Non-pigmented ciliary epithelial cell (primary cell): ENCODE data around the gene CRB1.

ENCODE experiments used
- DNase-seq: peaks from one replicate; pipeline ENCODE4 v3.0.0-alpha.2; 2010; ENCODE audit warnings: low read depth

The CRB1 gene

DNA sequence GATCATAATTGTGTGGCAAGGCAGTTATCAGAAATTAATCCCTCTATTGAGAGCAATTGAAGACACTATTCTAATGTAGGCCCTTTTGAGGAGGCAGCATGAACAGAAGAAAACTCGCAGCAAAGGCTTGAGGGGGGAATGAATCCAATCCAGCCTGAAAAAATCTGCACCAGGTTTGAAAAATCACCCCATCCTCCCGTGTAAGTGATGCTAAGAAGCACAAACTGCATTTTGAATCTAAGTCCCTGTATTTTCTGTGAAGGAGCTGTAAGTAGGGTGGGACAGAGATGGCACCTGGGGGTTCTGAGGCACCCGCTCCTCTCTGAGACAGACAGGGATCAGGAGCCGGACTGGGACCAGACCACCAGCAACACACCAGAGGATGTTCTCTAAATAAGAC, at the start of gene CRB1:
Gene CRB1 (plus strand): TSS at position 241 of the 400 bp plus-strand sequence. CDS start 161 bp downstream, outside the sequence.
- no peak for DNase-seq

DNA sequence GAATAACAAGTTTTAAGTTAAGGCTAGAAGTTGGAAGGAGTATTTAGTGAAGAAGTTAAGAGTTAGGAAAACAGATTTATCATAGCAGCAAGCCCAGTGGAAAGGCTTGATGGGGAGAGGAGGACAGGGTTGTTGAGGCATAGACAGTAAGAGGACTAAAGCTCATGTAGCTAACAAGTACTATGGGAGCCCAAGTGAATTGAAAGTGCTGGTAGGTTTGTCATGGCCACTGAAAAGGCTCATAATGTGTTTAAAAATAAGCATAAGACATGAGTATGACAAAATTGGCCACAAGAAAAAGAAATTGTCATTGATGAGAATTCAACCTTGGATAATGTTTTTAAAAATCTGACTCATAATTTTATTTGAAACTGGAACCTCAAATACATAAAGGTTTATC, 49.2 kb upstream of the CRB1 start:
- no peak for DNase-seq

DNA sequence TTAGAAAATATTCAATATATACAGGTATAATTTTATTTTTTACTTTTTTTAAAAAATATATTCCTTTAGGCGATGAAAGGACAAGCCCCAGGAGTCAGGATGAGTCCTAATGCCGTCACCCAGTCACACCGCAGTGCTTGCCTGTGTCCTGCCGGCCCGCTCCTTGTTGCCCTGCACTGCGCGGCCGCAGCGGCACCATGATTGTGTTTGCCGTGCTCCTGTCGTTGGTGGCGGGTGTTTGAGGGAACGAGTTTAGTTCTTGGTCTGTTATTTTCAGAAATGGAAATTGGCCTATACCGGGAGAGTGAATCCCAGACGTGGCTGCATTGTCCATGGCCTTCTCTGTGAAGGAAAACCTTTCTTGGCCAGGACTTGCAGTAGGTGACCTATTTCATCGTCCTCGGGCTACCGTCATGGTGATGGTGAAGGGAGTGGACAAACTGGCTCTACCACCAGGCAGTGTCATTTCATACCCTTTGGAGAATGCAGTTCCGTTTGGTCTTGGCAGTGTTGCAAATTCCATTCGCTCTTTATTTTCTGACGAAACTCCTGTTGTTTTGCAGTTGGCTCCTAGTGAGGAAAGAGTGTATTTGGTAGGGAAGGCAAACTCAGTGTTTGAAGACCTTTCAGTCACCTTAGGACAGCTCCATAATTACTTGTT, 45.9 kb upstream of the CRB1 start:
- DNase-seq, result no peak

DNA sequence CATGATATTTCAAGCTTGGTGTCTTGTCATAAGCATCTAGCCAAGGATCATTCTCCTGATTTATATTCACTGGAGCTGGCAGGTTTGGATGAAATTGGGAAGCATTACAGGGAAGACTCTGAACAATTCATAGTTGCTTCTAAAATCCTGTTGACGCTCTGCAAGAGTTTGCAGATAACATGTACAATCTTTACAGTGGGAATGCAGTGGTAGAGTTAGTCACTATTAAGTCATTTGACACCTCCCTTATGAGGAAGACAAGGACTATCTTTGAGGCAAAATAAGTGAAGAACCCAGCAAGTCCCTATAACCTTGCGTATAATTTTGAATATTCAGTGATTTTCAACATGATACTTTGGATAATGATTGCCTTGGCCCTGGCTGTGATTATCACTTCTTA, 45.3 kb upstream of the CRB1 start:
- DNase-seq, result no peak

DNA sequence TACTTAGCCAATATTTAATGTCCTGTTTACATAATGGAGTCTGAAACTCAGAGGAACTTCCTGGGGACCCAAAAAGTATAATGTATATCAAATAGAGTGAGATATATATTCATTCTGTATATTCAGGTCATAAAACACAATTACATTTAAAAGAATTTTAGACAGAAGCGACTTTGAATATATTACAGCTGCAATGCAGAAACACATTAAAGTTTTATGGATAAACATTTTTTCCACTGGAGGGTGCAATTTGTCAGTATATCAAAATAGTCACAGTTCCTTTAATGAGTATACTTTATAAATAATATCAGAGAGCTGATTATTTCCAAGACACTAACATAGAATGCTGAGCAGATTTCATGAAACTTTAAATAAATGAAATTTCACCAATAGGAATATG, 43.9 kb upstream of the CRB1 start:
- DNase-seq, result no peak

DNA sequence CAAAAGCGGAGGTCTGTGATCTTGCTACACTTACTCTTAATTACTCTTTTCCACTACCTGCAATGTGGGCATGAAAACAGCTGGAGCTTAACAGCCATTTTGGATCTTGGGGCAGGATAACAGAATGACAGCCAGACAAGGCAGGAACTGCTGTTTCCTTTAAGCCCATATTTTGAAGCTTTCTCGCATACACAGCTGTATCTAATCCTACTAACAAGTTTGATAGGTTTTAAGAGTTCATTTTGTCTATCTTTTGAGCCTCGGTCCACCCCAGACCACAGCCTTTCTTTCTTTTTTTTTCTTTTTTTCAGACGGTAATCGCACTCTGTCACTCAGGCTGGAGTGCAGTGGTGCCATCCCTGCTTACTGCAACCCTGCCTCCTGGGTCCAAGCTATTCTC, 42.4 kb upstream of the CRB1 start:
- no peak for DNase-seq

DNA sequence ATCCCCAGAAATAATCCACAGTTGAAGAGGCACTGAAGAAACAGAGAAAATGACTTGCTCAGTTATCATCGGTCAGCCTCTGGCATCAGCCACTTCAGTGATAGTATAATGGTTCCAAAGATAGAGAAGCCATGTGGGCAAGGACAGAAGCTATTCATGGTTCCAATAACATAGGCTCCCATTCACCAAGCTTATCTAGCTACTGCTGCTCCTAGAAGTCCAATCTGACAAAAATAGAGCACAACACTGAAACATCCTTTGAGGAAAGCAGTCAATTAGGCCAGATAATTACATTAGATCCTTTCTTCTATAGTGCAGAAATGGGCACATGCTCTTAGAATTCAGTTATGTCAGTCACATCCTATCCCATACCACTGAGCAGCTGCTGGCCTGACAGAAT, 33.5 kb upstream of the CRB1 start:
- no peak for DNase-seq

DNA sequence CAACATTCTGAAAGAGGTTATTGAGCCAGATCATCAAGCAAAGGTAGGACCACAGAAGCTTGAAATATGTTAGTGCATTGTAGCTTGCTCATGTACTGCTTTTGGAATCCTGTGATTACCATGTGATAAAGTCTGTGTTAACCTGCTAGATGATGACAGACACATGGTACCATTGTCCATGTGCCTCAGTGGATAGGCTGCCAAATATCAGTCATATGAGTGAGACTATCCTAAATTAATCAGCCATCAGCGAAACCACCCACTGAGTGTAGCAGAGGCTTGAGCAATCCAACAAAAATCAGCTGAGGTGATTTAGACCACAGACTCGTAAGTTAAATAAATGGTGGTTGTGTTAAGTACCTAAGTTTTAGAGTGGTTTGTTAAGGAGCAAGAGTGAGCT, 32.7 kb upstream of the CRB1 start:
- DNase-seq, result no peak

DNA sequence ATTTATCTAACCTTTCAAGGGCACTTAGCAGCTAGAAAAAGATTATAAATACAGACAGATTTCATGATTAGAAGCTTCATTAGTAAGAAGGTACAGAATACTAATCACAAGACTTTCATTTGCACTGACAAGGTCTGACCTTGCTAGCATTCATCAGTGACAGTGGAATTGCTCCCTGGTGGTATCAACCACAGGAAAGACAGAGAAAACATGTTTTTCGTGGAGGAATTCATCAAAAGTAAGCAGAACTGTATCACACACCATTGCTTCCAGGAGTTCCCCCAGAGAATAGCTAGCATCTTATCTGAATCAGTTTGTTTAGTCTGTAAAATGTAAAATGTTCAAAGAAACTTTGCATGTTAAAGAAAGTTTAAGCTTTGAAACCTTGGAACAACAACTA, 20.6 kb upstream of the CRB1 start:
- DNase-seq, result peak; percentile 15

DNA sequence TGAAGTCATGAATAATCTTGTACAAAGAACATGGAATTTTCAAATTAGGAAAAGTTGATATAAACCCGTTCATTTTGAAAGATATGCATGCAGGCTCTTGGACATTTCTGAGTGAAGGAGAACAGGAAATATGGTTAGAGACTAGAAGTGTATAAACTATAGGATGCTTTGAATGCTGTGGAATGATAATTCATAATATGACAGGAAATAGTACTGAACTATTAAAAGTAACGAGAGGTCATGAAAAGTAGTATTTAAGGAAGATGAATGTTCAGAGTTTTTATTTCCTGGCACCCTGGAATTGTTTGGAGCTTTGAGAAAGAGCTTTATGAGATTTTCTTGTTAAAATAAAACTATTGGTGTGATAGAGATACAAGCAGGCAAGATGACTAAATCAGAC, 18.7 kb upstream of the CRB1 start:
- no peak for DNase-seq

DNA sequence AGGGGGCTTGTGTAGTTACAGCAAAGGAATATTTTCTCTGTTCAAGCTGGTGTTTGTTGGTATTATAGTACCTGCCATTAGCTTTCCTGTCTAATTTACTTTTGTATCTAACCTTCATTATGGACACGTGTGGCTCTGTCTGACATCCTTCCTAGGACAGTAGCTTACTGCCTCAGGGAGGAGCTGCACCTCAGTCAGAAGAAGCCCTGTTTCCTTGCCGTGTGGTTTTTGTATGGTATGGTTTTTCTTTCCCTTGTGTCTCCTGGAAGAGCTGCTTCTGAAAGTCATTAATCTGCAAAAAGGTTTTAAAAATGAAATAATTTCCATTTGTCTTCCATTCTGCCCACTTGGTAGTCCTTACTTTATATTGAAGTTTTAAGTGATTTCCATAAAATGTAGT, 17.4 kb upstream of the CRB1 start:
- DNase-seq, result no peak

DNA sequence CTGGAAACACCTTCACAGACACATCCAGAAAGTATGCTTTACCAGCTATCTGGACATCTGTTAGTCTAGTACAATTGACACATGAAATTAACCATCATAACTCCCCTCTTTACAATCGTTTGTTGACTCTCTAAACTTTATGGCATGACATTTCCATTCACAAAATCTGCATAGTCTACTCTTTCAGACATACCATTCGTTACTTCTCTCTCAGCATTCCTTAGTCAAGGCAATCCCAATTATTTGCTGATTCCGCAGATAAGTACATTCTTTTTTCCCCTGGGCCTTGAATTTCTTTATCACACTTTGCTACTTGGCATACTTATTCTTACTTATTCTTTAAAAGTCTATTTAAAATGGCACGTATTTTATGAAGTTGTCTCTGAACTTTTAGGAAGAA, 15.1 kb upstream of the CRB1 start:
- DNase-seq, result no peak

DNA sequence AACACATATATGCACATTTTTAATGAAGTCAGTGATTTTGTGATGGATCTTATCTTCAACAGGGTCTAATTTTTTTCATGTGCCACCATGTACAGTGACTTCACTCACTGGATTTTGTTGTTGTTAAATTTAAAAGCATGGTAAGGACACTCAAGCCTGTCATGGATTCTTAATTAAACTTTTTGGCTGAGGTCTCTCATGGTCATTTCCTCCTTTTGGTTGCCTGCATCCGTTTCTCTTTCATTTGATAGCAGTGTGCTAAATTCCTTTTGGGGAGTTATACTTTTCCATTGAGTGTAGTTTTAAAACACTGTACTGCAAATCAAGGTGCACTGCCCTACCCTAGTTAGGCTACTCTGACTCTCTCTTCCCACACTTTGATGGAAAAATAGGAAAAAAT, 13.2 kb upstream of the CRB1 start:
- no peak for DNase-seq

DNA sequence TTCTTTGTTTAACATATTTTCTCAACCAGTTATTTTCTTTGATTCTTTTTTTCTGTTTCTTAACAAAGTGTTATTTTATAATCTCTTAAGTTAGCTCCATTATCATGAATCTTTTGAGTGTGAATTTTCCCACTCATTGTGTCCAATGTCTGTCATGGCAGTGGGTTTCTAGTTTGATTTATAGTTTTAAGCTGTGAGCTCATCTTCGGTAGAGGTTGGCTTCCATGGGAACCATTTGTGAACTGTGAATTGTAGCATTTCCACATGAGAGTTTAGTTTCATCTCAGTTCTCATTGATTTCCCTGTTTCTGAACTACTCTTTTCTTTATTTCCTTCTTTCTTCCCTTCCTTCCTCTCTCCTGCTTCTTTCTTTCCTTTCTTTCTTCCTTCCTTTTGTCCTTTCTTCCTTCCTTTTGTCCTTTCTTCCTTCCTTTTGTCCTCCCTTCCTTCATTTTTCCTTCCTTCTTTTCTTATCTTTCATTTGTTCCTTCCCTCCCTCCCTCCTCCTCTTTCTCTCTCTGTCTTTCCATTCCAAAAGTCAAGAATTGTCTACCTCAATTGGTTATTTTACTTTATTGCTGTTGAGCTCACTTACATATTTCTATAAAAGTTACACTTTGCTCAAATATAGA, 3.0 kb upstream of the CRB1 start:
- DNase-seq, result no peak

DNA sequence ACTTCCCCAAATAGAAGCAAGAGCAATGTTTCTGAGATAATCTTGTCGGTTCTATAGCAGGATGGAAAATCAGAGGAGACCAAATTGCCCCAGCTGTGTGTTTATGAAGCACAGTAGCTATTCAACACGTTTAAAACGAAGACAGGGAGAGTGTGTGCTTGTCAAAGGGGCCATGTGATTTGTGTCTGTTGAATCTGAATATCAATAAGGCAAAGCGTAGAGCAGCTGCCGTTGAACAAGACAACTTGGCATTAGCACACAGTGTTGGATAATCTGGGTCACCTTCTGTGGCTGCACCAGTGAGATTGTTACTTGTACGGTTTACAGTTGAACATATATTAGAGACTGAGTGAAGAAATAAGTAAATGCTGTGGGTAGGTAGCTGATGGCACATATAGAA, 1.0 kb downstream of the CRB1 start:
- DNase-seq, result no peak

DNA sequence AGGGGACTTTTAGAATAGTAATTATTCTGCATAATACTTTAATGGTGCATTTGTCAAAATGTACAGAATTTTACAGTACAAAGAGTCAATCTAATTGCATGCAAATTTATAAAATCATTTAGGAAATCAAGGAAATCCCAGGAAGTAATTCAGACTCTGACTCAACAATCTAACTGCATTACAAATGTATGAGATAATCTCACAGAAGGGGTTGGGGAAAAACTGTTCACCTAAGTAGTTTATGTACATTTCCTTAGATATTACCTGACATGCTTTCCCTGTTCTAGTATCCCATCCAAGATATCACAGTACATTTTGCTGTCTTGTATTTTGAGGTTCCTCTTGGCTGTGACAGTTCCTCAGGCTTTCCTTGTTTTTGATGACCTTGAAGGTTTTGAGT, 4.7 kb downstream of the CRB1 start:
- no peak for DNase-seq

DNA sequence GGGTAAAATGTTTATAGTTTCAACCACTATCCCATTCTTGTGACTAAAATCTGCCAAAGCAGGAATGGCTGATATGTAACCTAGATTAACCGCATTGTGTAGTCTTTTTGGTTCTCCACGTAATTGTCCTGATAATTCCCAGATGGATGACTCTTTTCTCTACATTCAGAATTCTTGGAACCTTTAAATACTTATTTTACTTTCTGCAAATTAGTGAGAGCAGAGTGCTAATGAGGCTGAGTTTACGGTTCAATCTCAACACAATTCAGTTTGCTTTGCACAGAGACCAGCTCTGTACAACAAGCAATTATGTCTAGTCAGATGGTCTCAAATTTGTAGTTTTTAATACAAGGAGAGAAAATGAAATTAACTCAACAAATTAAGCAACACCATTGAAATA, 9.1 kb downstream of the CRB1 start:
- DNase-seq, result peak; percentile 1

DNA sequence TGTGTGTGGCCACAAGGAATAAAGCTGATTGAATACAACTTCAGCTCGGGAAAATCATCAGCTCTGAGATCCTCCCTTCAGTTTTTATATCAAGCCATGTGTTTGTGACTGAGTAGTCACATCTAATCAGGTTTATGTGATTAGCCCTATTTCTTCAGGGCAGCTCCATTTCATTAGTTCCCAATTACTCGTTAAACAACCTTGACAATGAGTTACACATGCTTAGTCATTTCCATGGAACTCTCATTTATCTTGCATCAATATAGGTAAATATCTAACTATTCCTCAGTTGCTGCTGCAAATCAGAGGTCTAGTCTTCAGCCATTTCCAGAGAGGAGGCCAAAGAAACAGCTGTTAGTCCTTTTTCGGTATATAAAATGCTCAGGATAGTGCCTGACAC, 16.3 kb downstream of the CRB1 start:
- no peak for DNase-seq

DNA sequence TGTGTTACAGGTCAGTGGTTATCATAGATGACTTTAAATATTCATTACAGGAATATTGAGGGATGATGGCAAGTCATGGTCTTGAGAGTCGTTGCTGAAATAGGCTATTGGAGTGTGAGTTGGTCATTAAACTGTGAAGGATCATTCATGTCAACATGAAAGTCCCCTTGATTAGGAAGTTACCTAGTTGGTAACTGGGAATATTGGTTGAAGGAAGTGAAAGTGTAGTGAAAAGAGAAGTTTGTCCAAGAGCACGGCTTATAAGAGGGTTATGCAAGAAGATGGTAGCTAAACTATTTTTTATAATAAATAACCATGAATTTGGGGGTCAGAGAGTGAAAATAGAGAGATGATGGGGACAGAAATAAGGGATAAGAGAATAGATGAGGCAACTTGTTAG, 16.9 kb downstream of the CRB1 start:
- DNase-seq, result no peak

DNA sequence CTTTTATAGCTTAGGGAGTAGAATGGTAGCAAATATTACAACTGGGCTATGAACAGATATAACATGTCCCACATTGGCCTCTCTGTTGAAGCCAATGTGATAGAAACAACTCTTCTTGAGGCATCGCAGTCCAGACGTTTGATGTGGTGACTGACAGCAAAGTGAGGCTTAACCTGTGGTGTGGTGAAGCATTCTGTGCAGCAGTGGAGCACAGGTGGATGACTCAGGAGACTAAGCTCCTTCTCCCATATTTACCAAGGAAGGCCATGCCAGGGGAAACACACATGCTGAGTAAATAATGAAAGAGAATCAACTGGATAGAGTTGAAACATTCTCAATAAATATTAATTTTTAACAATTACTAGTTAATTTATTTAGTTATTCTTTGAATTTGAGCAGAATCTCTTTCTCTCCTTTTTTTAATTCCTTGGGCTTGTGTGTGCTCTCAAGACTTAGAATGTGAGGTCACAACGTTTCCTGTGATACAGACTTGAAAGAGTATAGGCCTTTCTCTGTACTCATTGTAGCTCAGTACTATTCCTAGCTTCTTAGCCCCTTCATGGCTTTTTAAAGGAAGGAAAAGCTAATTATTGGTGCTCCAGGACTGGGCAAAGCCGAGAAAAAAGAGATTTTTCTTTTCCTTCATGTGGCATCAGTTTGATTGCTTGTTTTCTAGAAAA, 17.6 kb downstream of the CRB1 start:
- DNase-seq, result no peak

DNA sequence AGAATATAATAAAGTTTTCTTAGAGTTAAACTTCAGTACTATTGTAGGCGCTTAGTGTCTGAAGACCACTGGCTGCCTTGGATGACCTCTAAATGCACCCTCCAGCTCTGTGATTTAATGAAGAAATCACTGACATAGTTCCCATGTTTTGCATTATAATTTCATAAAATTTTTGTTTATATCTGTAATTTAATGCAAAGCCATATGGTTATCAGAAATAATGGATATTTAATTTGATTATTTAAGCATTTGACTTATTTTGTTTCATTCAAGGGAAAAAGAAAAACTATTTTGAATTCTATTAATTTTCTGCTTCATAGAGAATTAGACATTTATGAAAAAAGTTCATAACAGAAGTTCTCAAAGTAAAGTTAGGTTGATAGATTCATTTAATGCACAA, 18.6 kb downstream of the CRB1 start:
- no peak for DNase-seq

DNA sequence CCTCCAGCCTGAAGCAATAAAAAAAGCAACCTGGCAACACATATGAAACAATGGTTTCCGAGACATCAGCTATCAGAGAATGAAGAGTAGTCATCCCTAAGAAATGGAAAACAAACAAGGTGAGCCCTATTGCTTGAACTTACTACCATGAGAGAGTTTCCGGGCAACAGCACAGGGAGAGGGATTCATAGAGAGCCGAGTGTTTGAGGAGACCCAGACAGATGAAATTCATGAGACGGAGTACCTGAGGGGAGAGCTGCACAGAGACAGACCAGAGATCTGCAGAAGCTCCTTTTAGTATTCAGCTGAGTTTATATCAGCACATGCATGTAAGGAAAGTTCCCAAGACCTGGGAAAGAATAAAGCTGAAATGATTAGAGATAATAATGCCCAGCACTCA, 19.8 kb downstream of the CRB1 start:
- DNase-seq, result no peak

DNA sequence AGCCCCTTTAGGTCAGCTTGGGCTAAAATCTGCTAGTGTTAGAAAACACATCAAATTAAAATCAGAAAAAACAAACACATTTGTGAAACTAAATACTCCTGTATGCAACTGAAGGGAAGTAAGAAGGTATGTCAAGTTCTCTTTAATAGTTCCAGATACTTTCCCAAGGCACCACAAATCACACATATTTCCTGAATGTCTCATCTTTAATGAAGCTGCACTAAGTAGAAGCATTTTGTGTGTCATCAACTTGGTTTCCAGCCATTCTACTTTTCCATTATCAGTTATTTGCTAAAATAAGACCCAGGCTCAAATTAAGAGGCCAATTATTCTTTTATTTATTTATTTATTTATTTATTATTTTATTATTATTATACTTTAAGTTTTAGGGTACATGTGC, 34.7 kb downstream of the CRB1 start:
- peak; percentile 36 for DNase-seq

DNA sequence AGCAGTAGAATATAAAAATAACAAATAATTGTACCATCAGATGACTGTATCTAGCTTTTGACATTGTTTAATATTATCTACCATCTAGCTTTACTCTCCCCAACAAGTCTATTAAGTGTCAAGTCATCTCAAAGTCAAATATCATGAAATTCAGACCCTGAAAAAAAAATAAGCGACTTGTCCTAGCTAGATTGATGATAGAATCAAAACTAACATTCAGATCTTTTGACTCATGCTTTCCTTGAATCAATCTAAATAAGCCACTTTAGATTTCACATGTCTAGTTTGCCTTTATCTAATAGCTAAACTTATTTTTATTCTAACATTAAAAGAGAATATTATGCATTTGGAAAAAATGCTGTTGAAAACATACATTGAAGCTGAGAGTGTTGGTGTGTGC, 35.4 kb downstream of the CRB1 start:
- DNase-seq, result no peak
